Keratinocyte (primary cell): ENCODE measurements around the gene PGA3. TPM values are rescaled to one million over a fixed set of nuclear protein-coding genes. Genes with fewer than 3 reads are reported as not detected.
"Not testable (repeated sequence)": the region's sequence is repeated elsewhere in the genome, so short reads cannot be mapped to it uniquely, and the experiment has no call there.

Source experiments
- DNase-seq: peaks from one replicate; pipeline ENCODE4 v3.0.0-alpha.2; 2011; ENCODE audit warnings: low read depth, missing footprints, low spot score
- FAIRE-seq: peaks from 2 replicates; lab custom pipeline; 2011; peaks lifted over from hg19 to GRCh38; lab: Jason Lieb, UNC
- H2AFZ ChIP-seq: 2 replicates; pipeline ENCODE4 v1.6.0; 2012; ENCODE audit warnings: low read length, control low read depth, inconsistent platforms; ENCODE audit not compliant: control insufficient read depth
- H3K27ac ChIP-seq: 2 replicates; pipeline ENCODE4 v1.5.1; 2011; ENCODE audit warnings: low read length; ENCODE audit not compliant: control insufficient read depth, insufficient read depth
- H3K27me3 ChIP-seq: 3 replicates; pipeline ENCODE4 v1.6.0; 2011; ENCODE audit warnings: low read length; ENCODE audit not compliant: control insufficient read depth, insufficient read depth; ENCODE audit errors: extremely low read depth
- H3K36me3 ChIP-seq, 2 experiments: 2 replicates in 1 of 2; 3 replicates in 1 of 2; pipeline ENCODE4 v1.5.1; 2011; ENCODE audit warnings: low read length in 2 of 2, mild to moderate bottlenecking in 1 of 2; ENCODE audit not compliant: control insufficient read depth in 2 of 2, insufficient read depth in 2 of 2; ENCODE audit errors: extremely low read depth in 1 of 2
- H3K4me1 ChIP-seq: 3 replicates; pipeline ENCODE4 v1.5.1; 2011; ENCODE audit warnings: low read length; ENCODE audit not compliant: control insufficient read depth, insufficient read depth; ENCODE audit errors: extremely low read depth
- H3K4me2 ChIP-seq: 3 replicates; pipeline ENCODE4 v1.6.0; 2011; ENCODE audit warnings: low read depth, low read length; ENCODE audit not compliant: control insufficient read depth, insufficient read depth; ENCODE audit errors: extremely low read depth
- H3K4me3 ChIP-seq, 3 experiments: fragments of 200-600 bp in 1 of 3; sonication (generic) in 1 of 3; 2 replicates in 2 of 3; 3 replicates in 1 of 3; pipeline ENCODE4 v1.5.1; 2011 to 2016; ENCODE audit warnings: low read length in 3 of 3, mild to moderate bottlenecking in 3 of 3, control low read depth in 2 of 3, inconsistent platforms in 1 of 3, low read depth in 1 of 3, mixed read lengths in 1 of 3, mixed run types in 1 of 3, moderate library complexity in 1 of 3; ENCODE audit not compliant: control insufficient read depth in 2 of 3, insufficient read depth in 2 of 3; ENCODE audit errors: extremely low read depth in 1 of 3
- H3K79me2 ChIP-seq: 2 replicates; pipeline ENCODE4 v1.6.0; 2012; ENCODE audit warnings: low read length; ENCODE audit not compliant: control insufficient read depth, insufficient read depth
- H3K9ac ChIP-seq: 3 replicates; pipeline ENCODE4 v1.6.0; 2011; ENCODE audit warnings: low read length; ENCODE audit not compliant: control insufficient read depth, insufficient read depth; ENCODE audit errors: extremely low read depth
- H3K9me1 ChIP-seq: 3 replicates; pipeline ENCODE4 v1.6.0; 2011; ENCODE audit warnings: low read length; ENCODE audit not compliant: control insufficient read depth, insufficient read depth; ENCODE audit errors: extremely low read depth
- H3K9me3 ChIP-seq: 2 replicates; pipeline ENCODE4 v1.5.1; 2012; ENCODE audit warnings: low read depth, low read length; ENCODE audit not compliant: control insufficient read depth
- H4K20me1 ChIP-seq: 3 replicates; pipeline ENCODE4 v1.6.0; 2011; ENCODE audit warnings: low read length; ENCODE audit not compliant: control insufficient read depth, insufficient read depth; ENCODE audit errors: extremely low read depth
- dilution Hi-C: fragments of 300-500 bp; cut with MboI; formaldehyde crosslinking; loops from one replicate; pipeline ENCODE4 v1.7.0; 2020; ENCODE audit warnings: low sequenced_read_pairs; ENCODE audit not compliant: extremely low pct_ligation_motif_present
- polyA plus RNA-seq, 5 experiments: library from polyadenylated mRNA; depleted of rRNA in 3 of 5; stranded (reverse) in 3 of 5; stranded (forward) in 1 of 5; unstranded in 1 of 5; fragments of >200 nt; gene quantifications; 1 replicate in 1 of 5; 2 replicates in 3 of 5; 3 replicates in 1 of 5; pipeline versions ENCODE4 v1.2.1 to v1.2.3, GENCODE V29; 2011 to 2012; ENCODE audit warnings: missing spikeins in 2 of 5, low read depth in 1 of 5, low replicate concordance in 1 of 5

PGA3 gene
- polyA plus RNA-seq, 1 donor (not counting 4 experiments of a cell fraction or from before 2014, with no cell fraction given) = not detected

DNA sequence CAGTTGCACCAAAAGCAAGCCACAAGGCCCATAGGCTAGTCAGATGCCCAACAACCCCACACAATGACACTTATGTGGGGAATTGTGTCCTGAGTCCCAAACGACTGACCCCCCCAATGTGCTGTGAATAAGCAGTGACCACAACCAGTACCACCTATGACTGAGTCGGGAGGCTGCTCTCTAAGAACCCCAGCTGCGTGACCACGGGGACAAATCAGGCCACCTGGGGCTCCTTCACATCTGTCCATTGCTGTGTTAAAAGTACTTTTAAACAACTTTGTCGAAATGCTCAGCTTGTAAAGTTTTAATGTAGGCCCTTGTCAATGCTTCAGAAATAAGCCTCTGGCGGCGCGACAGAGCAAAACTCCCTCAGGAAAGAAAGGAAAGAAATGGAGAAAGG lies 37.0 kb downstream of the PGA3 start:
- H3K27ac ChIP-seq, H3K4me1 ChIP-seq, H3K27me3 ChIP-seq, H3K36me3 ChIP-seq, DNase-seq, H4K20me1 ChIP-seq, dilution Hi-C loops, H3K9ac ChIP-seq, H3K9me1 ChIP-seq, H3K4me2 ChIP-seq, H3K79me2 ChIP-seq, H2AFZ ChIP-seq, H3K4me3 ChIP-seq, FAIRE-seq, H3K9me3 ChIP-seq: not testable (repeated sequence)

GRCh38 chr11:61240875-61241274 lies 37.6 kb downstream of the PGA3 start, which contains the start of gene PGA5:
PGA5 (plus strand) TSS chr11:61241175; CDS start chr11:61241227, 52 bp downstream.
- FAIRE-seq = not testable (repeated sequence)

DNA sequence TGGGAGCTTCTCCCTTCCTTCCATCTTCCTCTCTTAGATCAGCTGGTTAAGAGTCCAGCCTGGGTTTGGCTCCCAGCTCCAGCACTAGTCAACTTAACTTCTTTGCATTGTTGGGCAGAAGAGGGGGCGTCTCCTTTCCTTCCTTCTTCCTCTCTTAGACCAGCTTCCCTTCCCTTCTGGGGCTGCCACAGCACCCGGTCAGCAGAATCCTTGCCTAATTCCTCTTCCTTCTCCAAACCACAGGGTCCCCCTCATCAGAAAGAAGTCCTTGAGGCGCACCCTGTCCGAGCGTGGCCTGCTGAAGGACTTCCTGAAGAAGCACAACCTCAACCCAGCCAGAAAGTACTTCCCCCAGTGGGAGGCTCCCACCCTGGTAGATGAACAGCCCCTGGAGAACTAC lies 38.2 kb downstream of the PGA3 start:
- DNase-seq, H3K27ac ChIP-seq, dilution Hi-C loops, H3K9ac ChIP-seq, H3K36me3 ChIP-seq, H3K79me2 ChIP-seq, H3K4me1 ChIP-seq, H4K20me1 ChIP-seq, H3K9me3 ChIP-seq, FAIRE-seq, H3K9me1 ChIP-seq, H3K4me3 ChIP-seq, H3K27me3 ChIP-seq, H2AFZ ChIP-seq, H3K4me2 ChIP-seq: not testable (repeated sequence)

More at GRCh38 chr11:61240875-61241274, 37.6 kb downstream of the PGA3 start, which contains the start of gene PGA5:
- H3K9me3 ChIP-seq, H3K27ac ChIP-seq, H3K79me2 ChIP-seq, H3K9ac ChIP-seq, dilution Hi-C loops, H2AFZ ChIP-seq, H3K36me3 ChIP-seq, H3K9me1 ChIP-seq, H3K4me2 ChIP-seq, H4K20me1 ChIP-seq, H3K4me1 ChIP-seq, H3K27me3 ChIP-seq, DNase-seq, H3K4me3 ChIP-seq: not testable (repeated sequence)

DNA sequence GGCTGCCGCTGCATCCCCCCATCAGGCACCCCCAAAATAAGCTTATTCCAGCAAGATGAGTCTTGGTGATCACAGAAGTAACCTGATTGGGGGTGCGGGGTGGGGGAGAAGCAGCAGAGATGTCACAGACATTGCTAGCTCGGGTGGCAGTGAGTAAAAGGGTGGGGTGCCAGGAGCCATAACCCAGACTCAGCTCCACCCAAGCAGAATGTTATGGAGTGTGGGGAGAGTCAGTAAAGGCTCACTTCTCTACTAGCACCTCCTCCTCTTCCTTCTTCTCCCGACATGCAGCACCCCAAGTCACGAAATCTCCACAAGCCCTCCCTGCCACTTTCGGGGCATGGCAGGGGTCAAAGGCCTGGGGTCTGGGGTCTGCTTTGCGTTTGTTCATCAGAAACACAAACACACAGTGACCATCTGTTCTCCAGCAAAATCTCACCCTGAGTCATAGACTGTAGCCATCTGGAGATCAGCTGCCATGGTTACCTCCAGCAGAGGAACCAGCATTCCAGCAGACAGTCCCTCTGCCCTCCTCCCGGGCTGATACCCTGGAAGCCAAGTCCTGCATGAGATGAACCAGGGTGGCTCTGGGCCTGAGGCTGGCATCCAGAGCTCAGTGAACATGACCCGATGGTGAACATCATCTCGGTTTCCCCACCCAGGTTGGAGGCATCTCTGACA lies 42.1 kb downstream of the PGA3 start:
- H3K4me3 ChIP-seq, DNase-seq, H3K4me1 ChIP-seq, H4K20me1 ChIP-seq, H3K27me3 ChIP-seq, H3K36me3 ChIP-seq, FAIRE-seq, H2AFZ ChIP-seq, dilution Hi-C loops, H3K79me2 ChIP-seq, H3K27ac ChIP-seq, H3K9me1 ChIP-seq, H3K9ac ChIP-seq, H3K9me3 ChIP-seq, H3K4me2 ChIP-seq: not testable (repeated sequence)

GRCh38 chr11:61248071-61248470 lies 44.8 kb downstream of the PGA3 start:
- H3K79me2 ChIP-seq, H3K4me3 ChIP-seq, H2AFZ ChIP-seq, FAIRE-seq, H3K9me3 ChIP-seq, dilution Hi-C loops, H4K20me1 ChIP-seq, H3K4me2 ChIP-seq, H3K27ac ChIP-seq, DNase-seq, H3K36me3 ChIP-seq, H3K4me1 ChIP-seq, H3K27me3 ChIP-seq, H3K9ac ChIP-seq, H3K9me1 ChIP-seq: not testable (repeated sequence)
